ENCODE results near the gene USP24. TPM values are rescaled to one million over a fixed set of nuclear protein-coding genes. Genes with fewer than 3 reads are reported as not detected.

USP24 gene
- total RNA-seq, 1 donor from 2014 or later: 79.9 TPM

- DNase-seq (ENCODE audit: low read depth): no peak
Observed at GRCh38 chr1:55069280-55069679, 145.9 kb downstream of the USP24 start.

DNA sequence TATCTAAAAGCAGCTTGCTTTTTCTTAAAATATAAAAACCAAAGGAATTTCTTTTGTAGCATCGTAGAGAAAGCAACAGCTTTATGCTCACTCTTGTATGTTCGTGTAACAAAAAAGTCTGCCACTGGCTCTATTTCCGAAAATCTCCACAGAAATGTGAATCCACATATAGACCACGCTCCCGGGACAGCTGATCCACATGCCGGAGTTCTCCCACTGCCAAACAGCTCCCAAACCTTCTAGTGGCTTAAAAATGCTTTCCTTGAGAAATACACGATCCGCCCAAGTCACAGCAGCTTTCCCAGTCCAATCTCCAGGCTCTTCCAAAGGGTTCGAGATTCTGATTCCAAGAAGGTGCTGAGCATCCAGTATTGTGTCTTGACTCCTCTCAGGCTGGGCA is 146.5 kb downstream of the USP24 start:
- DNase-seq (ENCODE audit: low read depth): no peak

GRCh38 chr1:55067914-55068313 is 147.2 kb downstream of the USP24 start:
- no peak for DNase-seq (ENCODE audit: low read depth)

DNA sequence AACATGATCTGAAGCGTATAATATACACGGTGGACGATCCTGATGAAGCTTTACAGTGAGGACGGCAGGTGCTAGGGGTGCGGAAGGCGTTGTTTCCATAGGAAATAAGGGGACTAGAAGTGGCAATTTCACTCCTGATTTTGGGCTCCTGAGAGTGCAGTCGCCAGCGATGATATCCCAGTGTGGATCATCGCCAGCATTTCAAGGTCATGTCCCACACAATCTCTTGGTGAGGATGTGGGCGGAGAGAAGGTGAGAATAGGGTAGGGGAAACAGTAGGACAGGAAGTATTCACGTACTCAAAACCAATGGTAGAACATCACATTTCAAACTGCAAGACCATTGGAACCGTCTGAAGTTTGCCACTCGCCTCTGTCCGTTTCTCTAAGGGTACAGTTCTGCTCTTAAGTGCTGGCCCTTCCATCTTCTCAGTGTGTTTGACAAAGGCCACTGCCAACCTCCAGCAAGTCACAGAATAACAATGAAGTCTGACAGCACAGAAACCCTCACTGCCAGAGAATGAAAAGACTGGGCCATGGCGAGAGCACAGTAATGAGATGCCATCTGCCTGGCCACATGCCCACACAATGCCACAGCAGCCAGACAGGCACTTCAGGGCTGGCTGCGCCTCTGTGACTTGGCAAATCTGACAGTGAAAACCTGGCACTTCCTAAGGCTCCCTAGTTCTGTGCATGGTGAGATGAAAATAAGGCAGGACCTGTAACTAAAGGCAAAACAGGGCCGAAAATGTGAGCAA is 148.0 kb downstream of the USP24 start:
- DNase-seq (ENCODE audit: low read depth): no peak

DNA sequence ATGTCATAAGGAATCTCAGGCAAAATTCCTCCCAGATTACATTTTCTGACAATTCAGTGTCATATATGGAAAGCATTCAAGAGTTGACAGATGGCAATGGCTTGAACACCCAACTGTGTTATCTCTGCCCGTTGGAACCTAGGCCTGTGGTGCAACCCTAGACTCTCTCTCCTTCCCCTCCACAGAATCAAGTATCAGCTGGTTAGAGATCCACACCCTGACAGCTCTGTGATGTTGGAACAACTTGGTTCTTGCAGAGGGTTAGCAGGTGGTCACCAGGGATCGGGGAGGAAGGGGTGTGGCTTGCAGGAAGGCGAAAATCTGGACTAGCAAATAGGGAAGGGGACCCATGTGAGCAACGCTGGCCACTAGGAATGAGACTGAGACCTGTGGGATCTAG is 149.5 kb downstream of the USP24 start:
- DNase-seq (ENCODE audit: low read depth): no peak

DNA sequence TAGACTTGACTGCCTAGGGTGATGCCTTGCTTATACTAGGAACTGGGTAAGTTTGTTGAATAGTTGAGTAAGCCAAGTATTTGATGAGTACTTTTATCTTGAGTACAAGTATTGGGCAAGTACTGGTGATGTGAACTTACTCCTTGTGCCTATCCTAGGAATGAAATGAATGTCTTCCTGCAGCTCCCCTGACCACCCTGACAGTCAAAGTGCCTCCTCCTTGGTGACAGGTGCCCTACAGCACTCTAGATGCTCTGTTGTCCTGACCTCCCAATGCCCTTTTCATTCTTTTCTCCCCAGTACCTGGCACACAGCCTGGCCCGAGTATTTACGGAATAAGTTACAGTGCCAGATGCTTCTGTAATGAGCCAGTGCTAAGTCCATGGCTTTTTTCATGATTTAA is 150.3 kb downstream of the USP24 start:
- peak; percentile 62 for DNase-seq (ENCODE audit: low read depth)

DNA sequence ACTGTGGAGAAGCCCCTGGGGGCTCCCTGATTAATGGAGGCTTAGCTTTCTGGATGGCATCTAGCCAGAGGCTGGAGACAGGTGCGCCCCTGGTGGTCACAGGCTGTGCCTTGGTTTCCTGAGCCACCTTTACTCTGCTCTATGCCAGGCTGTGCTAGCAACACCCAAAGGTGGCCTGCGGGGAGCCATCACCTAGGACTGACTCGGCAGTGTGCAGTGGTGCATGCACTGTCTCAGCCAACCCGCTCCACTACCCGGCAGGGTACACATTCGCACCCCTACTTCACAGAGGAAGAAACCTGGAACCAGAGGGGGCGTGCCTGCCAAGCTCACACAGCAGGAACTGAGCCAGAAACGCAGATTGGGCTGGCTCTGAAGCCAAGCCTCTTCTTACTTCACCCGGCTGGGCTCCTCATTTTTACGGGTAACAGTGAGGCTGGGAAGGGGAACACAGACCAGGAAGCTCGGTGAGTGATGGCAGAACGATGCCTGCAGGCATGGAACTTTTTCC is 151.0 kb downstream of the USP24 start:
- no peak for DNase-seq (ENCODE audit: low read depth)

- DNase-seq (ENCODE audit: low read depth): no peak
Observed at GRCh38 chr1:55063577-55063942, 151.6 kb downstream of the USP24 start.

- no peak for DNase-seq (ENCODE audit: low read depth)
Observed at GRCh38 chr1:55062801-55063576, 152.2 kb downstream of the USP24 start.

- DNase-seq (ENCODE audit: low read depth): no peak
Observed at GRCh38 chr1:55061706-55062321, 153.3 kb downstream of the USP24 start.

DNA sequence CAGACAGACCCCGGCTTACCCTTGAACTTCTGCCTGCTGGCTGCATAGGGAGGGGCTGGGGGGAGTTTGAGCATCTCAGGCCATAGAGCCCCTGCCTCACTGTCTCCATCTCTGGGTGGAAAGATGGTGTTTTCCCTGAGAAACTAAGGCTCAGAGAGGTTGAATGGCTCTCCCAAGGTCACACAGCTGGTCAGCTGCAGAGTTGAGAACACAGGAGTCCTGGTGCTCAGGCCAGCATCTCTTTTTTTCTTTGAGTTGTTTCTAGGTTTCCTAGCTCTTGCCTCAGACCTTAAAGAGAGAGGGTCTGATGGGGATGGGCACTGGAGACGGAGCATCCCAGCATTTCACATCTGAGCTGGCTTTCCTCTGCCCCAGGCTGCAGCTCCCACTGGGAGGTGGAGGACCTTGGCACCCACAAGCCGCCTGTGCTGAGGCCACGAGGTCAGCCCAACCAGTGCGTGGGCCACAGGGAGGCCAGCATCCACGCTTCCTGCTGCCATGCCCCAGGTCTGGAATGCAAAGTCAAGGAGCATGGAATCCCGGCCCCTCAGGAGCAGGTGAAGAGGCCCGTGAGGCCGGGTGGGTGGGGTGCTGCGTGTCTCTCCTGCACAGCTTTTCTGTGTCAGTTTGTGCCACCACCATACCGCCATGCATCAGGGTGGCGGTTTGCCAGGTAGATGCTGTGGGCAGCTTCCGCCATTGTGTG is 154.0 kb downstream of the USP24 start:
- DNase-seq (ENCODE audit: low read depth): no peak

- DNase-seq (ENCODE audit: low read depth): no peak
Observed at GRCh38 chr1:55060133-55060999, 154.8 kb downstream of the USP24 start.

DNA sequence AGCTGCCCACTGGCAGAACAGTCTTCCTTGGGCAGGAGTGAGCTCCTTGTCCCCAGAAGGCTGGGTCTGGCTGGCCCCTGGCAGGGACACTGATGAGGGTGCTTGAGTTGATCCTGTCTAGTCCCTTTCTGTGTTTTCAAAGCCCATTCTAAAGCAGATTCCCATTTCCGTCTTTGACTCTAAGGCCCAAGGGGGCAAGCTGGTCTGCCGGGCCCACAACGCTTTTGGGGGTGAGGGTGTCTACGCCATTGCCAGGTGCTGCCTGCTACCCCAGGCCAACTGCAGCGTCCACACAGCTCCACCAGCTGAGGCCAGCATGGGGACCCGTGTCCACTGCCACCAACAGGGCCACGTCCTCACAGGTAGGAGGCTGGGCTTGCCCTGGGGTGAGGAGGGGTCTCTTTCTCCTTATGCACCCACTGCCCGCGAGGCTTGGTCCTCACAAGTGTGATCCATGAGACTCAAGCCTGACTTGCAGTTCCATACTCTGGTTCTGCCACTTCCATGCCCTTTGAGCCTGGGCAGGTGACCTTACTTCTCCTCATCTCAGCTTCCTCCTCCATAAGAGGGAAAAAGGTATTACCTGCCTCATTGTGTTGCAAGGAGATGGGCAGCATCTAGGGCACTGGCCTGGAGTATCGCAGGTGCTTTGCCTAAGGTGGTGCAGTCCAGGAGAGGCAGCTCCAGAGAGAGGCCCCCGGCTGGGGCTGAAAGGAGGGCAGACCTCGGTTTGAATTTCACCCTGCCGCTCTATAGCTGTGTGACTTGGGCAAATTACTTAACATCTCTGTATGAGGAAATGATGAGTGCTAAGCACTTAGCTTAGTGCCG is 155.6 kb downstream of the USP24 start:
- DNase-seq (ENCODE audit: low read depth): no peak

GRCh38 chr1:55057956-55058298 is 157.2 kb downstream of the USP24 start:
- no peak for DNase-seq (ENCODE audit: low read depth)

- DNase-seq (ENCODE audit: low read depth): no peak
Observed at GRCh38 chr1:55057270-55057955, 157.8 kb downstream of the USP24 start.

GRCh38 chr1:55056632-55056992 is 158.6 kb downstream of the USP24 start:
- DNase-seq (ENCODE audit: low read depth): no peak

DNA sequence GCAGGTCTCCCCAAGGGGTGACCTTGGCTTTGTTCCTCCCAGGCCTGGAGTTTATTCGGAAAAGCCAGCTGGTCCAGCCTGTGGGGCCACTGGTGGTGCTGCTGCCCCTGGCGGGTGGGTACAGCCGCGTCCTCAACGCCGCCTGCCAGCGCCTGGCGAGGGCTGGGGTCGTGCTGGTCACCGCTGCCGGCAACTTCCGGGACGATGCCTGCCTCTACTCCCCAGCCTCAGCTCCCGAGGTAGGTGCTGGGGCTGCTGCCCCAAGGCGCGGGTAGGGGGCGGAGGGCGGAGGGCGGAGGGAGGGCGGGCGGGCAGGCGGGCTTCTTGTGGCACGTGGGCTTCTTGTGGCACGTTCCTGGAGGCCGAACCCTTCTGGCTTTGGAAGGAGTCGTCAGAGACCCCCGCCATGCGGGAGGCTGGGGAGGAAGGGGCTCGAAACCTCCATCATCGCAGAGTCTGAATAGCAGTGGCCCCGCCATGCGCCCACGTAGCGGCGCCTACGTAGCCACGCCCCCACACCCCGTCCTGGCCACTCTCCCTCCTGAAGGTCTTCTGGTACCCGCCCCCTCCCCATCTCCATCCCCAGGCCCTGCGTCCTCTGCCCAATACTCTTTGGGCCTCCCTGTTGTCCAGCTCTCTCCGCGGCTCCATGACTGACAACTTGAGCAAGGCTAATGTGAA is 159.1 kb downstream of the USP24 start:
- no peak for DNase-seq (ENCODE audit: low read depth)

DNA sequence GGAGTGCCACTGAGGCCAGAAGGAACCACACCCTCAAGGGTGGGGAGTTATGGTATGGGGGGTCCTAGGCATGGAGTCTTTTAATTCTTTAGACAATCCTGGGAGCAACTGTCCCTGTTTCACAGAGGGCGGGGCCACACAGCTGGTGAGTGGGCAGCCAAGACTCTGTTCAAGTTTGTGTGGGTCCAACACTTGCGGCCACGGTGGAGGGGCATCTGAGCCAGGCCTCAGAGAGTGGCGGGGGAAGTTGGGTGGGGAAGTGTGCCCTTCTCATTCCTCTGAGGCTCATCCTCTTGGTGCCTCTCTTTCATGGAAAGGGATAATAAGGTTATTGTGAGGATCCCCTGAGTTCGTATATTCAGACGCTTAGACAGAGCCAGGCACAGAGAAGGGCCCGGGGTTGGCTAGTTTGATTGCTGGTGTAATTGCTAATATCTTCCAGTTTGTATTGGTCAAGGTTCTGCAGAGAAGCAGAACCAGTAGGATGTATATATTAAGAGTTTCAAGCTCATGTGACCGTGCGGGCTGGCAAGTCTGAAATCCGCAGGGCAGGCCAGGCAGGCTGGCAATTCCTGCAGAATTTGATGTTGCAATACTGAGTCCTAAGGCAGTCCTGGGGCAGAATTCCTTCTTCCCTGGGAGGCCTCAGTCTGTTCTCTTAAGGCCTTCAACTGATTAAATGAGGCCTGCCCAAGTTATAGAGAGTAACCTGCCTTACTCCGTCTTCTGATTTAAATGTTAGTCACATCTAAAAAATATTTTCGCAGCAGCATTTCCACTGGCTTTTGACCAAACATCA is 159.9 kb downstream of the USP24 start:
- no peak for DNase-seq (ENCODE audit: low read depth)
